ENCODE results near the gene GNAO1. TPM values are rescaled to one million over a fixed set of nuclear protein-coding genes. Genes with fewer than 3 reads are reported as not detected.

Gene GNAO1
- total and polyA plus RNA-seq, 2 of the 13 experiments (the other 11 are each of a cell fraction or from before 2014, with no cell fraction given) = not detected

- TF ChIP-seq ZFP82 (CRISPR knock-in tag; IDR thresholded peaks at IDR 0.05; ENCODE audit: borderline replicate concordance) = no peak
Measured at GRCh38 chr16:56225017-56225742, 33.9 kb downstream of the GNAO1 start (continued).

- Histone ChIP-seq H3K4me2 (ENCODE audit: low read depth, low read length) (no peak overlapping the region), H2AFZ (ENCODE audit: low read length) (no peak overlapping the region), H3K9ac (ENCODE audit: insufficient read depth, low read depth, low read length) (no peak overlapping the region), H3K4me3 (replicated peaks in 1 of 3; ENCODE audit: insufficient read depth in 1 of 3, low read depth in 2 of 3, low read length in 3 of 3) (no peak overlapping the region), H3K27me3 (ENCODE audit: control insufficient read depth in 1 of 2, insufficient read depth in 2 of 2, low read length in 2 of 2) (peaks cover 0 to 3% of the 10 kb centered on the region in 2 experiments; a peak in 1 of 5 replicates), H3K36me3 (replicated peaks in 1 of 2; ENCODE audit: control insufficient read depth in 1 of 2, insufficient read depth in 2 of 2, low read length in 2 of 2) (no peaks in the 10 kb centered on the region), H3K27ac (ENCODE audit: extremely low read length, insufficient read depth, low read length) (no peak overlapping the region), H4K20me1 (ENCODE audit: insufficient read depth, low read length) (no peaks in the 10 kb centered on the region), H3K79me2 (ENCODE audit: insufficient read depth, low read length) (no peaks in the 10 kb centered on the region), H3K4me1 (ENCODE audit: insufficient read depth, low read length) (no peaks in the 10 kb centered on the region), H3K9me3 (ENCODE audit: low read length) (no peaks in the 10 kb centered on the region)
- no peak for FAIRE-seq
- no TSS peak for BruUV-seq (replicated peaks)
- intact Hi-C loops (cut with micrococcal nuclease; ENCODE audit: unreplicated experiment) (no loop called here), in situ Hi-C loops (cut with HindIII; ENCODE audit: extremely low pct_ligation_motif_present, low pct_unique_long_range_greater_than_20kb) (no loop called here)
- ChIA-PET CTCF (ENCODE audit: low intra/inter-chr PET ratio, low total read pairs) (no interaction called here), POLR2A (no interaction called here)
- WGBS (ENCODE audit: low lambda C conversion rate) = 0% methylated on average over 2 of the region's 2 CpGs
- ATAC-seq = no peak
- TF ChIP-seq CEBPB (IDR thresholded peaks at IDR 0.05; ENCODE audit: borderline replicate concordance, low read depth, low read length) (peak; percentile 29; the same call in 1 of the 2 replicates), HDAC6 (IDR thresholded peaks at IDR 0.05; ENCODE audit: low read depth, low read length) (no peak), ZBED4 (CRISPR knock-in tag; IDR thresholded peaks at IDR 0.05; ENCODE audit: borderline replicate concordance) (no peak), HOXA5 (CRISPR knock-in tag; IDR thresholded peaks at IDR 0.05) (no peak), ELF3 (CRISPR knock-in tag; IDR thresholded peaks at IDR 0.05) (no peak)
- DNase-seq (ENCODE audit: low spot score) = no peak
Measured at GRCh38 chr16:56226187-56226586, 34.9 kb downstream of the GNAO1 start.

All from HepG2 (cell line).